Activated CD4-positive, alpha-beta T cell treated with anti-CD3 and anti-CD28 coated beads, Interleukin-2, amount 10 ng/mL, durations not matched to agents 24 days and 14 days (primary cell): ENCODE measurements around the gene LRCH2. TPM values are rescaled to one million over a fixed set of nuclear protein-coding genes. Genes with fewer than 3 reads are reported as not detected.

Experiments
- DNase-seq: peaks from one replicate; pipeline ENCODE4 v3.0.0; 2022
- H3K27ac Mint-ChIP-seq: one replicate; pipeline ENCODE4 v1.8.0; 2022; ENCODE audit warnings: mild to moderate bottlenecking, mixed read lengths
- H3K27me3 Mint-ChIP-seq: one replicate; pipeline ENCODE4 v1.8.0; 2022; ENCODE audit warnings: mixed read lengths
- H3K36me3 Mint-ChIP-seq: one replicate; pipeline ENCODE4 v1.8.0; 2022; ENCODE audit warnings: low read depth, mild to moderate bottlenecking, mixed read lengths
- H3K4me1 Mint-ChIP-seq: one replicate; pipeline ENCODE4 v1.8.0; 2021; ENCODE audit warnings: mixed read lengths
- H3K4me3 Mint-ChIP-seq: one replicate; pipeline ENCODE4 v1.8.0; 2022; ENCODE audit warnings: mild to moderate bottlenecking, moderate library complexity, mixed read lengths
- H3K9me3 Mint-ChIP-seq: one replicate; pipeline ENCODE4 v1.8.0; 2021; ENCODE audit warnings: mixed read lengths
- intact Hi-C: fragments of 100-400 bp; cut with micrococcal nuclease; formaldehyde crosslinking; loops from one replicate; pipeline ENCODE4 v1.15.1; 2023
- total RNA-seq: library from RNA; stranded (reverse); gene quantifications from 2 replicates; pipeline ENCODE4 v1.2.3, GENCODE V29; 2022

LRCH2 gene
- total RNA-seq: not detected in 2 replicates

DNA sequence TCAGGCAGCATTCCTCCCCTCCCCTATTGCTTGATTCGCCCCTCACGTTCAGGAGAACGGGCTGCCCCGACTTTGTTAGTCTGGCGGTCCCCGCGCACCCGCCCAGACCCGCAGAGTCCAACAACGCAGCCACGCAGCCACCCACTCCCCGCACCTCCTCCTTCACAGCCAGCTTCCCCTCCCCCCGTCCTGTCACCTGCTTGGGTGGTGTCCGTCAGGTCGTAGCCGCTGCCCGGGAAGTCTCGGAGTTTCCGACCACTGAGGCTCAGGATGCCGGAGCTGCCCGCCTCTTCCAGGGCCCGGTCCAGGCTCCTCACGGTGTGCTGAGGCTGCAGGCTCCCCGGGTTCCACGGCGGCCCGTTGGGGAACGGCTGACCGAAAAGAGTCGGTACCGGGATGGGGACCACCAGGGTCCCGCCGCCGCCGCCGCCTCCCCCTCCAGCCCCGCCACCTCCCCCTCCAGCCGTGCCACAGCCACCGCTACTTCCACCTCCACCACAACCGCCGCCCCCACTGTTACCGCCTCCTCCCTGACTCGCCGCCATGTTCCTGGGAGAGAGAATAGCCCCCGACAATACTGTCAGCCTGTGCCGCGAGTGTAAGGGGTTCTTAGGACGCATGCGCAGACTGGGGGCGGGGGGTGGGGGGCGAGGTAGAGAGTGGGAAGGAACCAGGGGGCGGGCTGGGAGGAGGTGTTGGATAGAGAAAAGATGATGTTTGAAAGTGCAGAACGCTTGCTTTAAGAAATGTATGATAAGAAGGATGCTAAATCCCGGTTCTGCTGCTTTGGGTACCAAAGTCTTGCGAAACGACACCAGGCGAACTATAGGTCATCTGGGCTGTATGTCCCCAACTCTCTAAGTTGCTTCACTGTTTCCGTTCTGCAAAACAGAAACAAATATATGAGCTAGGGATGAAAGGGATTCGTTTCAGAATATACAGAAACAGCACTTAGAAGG lies at the start of gene LRCH2:
LRCH2 (minus strand) TSS at position 600 of the 959 bp plus-strand sequence; CDS start at position 545, 55 bp downstream.
- DNase-seq: no peak
- Mint-ChIP-seq H3K4me1 (no peaks in the 10 kb centered on the region), H3K27ac (no peak within 1 kb of the TSS), H3K36me3 (no peaks in the 10 kb centered on the region), H3K9me3 (no peaks in the 10 kb centered on the region), H3K27me3 (peaks cover 24% of the 10 kb centered on the region), H3K4me3 (no peak within 1 kb of the TSS)
- intact Hi-C loops: no loop called here

DNA sequence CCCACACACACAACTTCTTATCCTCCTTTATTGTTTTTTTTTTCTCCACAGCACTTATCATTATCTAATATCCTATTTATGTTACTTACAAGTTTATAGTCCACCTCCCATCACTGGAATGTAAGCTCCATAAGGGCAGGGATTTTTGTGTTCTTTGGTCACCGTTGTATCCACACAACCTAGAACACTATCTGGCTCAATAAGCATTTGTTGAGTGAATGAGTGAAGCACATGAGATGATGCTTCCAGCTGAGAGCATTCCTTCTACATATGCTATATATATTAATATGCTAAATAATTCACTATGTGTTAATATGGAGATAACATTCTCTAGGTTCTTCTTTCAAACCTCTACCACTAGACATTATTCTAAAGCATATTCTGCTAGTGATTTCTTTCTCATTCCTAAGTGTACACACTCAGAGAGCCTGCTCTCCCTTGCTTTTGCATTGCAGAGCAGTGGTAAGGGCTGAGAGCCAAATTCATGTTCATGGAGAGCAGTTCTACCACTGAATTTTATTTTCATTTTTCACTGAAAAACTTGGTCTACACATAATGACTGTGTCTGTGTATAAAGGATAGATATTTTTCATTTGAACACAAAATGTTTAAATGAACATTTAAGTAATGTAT lies 35.3 kb upstream of the LRCH2 start:
- H3K36me3 Mint-ChIP-seq: no peaks in the 10 kb centered on the region
- H3K4me1 Mint-ChIP-seq: no peaks in the 10 kb centered on the region
- H3K4me3 Mint-ChIP-seq: no peak overlapping the region
- intact Hi-C loops: no loop called here
- DNase-seq: no peak
- H3K27ac Mint-ChIP-seq: no peak overlapping the region
- no peaks in the 10 kb centered on the region for H3K9me3 Mint-ChIP-seq
- no peaks in the 10 kb centered on the region for H3K27me3 Mint-ChIP-seq

GRCh38 chrX:115268421-115268820 lies 34.5 kb upstream of the LRCH2 start:
- intact Hi-C loops: no loop called here
- Mint-ChIP-seq H3K4me1 (no peaks in the 10 kb centered on the region), H3K36me3 (no peaks in the 10 kb centered on the region), H3K4me3 (no peak overlapping the region), H3K27me3 (no peaks in the 10 kb centered on the region), H3K9me3 (no peaks in the 10 kb centered on the region), H3K27ac (no peak overlapping the region)
- DNase-seq: no peak

DNA sequence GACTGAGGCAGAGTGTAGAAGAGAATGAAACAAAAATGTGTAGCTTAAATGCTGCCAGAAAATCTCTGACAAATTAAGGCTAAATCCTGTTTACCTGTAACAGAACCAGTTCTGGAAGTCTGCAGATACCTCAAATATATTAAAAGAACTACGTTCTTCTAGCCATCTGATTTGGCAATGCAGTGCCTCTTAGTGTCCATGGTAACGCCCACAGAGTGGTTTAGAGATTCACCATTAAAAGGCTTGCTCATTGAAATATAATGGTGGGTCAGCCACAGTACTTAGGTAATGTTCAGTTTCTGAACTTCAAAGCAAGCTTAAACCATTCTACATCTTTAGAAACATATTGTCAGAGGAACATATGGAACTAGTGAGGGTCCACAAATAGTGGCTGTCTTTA lies 32.4 kb upstream of the LRCH2 start:
- DNase-seq: no peak
- Mint-ChIP-seq H3K27me3 (no peaks in the 10 kb centered on the region), H3K27ac (no peak overlapping the region), H3K4me3 (no peak overlapping the region), H3K4me1 (no peaks in the 10 kb centered on the region), H3K9me3 (no peaks in the 10 kb centered on the region), H3K36me3 (no peaks in the 10 kb centered on the region)
- intact Hi-C loops: no loop called here

GRCh38 chrX:115264009-115264408 lies 30.1 kb upstream of the LRCH2 start:
- Mint-ChIP-seq H3K27me3 (no peaks in the 10 kb centered on the region), H3K36me3 (no peaks in the 10 kb centered on the region), H3K27ac (no peak overlapping the region), H3K4me3 (no peak overlapping the region), H3K4me1 (no peaks in the 10 kb centered on the region), H3K9me3 (no peaks in the 10 kb centered on the region)
- intact Hi-C loops: no loop called here
- no peak for DNase-seq

GRCh38 chrX:115261148-115261547 lies 27.3 kb upstream of the LRCH2 start:
- intact Hi-C loops: no loop called here
- Mint-ChIP-seq H3K9me3 (no peaks in the 10 kb centered on the region), H3K27me3 (no peaks in the 10 kb centered on the region), H3K27ac (no peak overlapping the region), H3K36me3 (no peaks in the 10 kb centered on the region), H3K4me3 (no peak overlapping the region), H3K4me1 (no peaks in the 10 kb centered on the region)
- DNase-seq: no peak

GRCh38 chrX:115260330-115260729 lies 26.4 kb upstream of the LRCH2 start:
- Mint-ChIP-seq H3K9me3 (no peaks in the 10 kb centered on the region), H3K36me3 (no peaks in the 10 kb centered on the region), H3K27me3 (no peaks in the 10 kb centered on the region), H3K4me3 (no peak overlapping the region), H3K4me1 (no peaks in the 10 kb centered on the region), H3K27ac (no peak overlapping the region)
- DNase-seq: no peak
- intact Hi-C loops: no loop called here

GRCh38 chrX:115259238-115259875 lies 25.5 kb upstream of the LRCH2 start:
- Mint-ChIP-seq H3K4me1 (no peaks in the 10 kb centered on the region), H3K27ac (no peak overlapping the region), H3K4me3 (no peak overlapping the region), H3K9me3 (no peaks in the 10 kb centered on the region), H3K27me3 (no peaks in the 10 kb centered on the region), H3K36me3 (no peaks in the 10 kb centered on the region)
- intact Hi-C loops: no loop called here
- DNase-seq: no peak

DNA sequence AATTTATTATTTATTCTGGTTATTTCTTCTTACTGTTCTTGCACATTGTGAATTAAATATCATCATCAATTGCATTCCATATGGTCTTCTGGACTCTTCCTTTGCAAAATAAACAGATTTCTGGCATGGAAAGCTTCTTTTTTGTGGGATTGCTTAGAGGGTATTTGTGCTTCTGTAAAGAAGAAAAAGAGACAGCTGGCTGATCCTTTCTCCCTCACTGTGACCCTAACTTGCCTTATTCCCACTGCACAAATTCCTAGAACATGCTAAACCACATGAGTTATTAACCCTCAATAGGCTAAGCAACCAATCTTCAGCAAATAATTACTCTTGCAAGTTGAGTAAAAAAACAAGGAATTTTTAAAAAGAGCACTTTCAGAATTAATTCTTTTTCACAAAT lies 23.8 kb upstream of the LRCH2 start:
- DNase-seq: no peak
- Mint-ChIP-seq H3K27ac (no peak overlapping the region), H3K36me3 (no peaks in the 10 kb centered on the region), H3K9me3 (no peaks in the 10 kb centered on the region), H3K27me3 (no peaks in the 10 kb centered on the region), H3K4me3 (no peak overlapping the region), H3K4me1 (no peaks in the 10 kb centered on the region)
- intact Hi-C loops: no loop called here

GRCh38 chrX:115255003-115255402 lies 21.1 kb upstream of the LRCH2 start:
- Mint-ChIP-seq H3K4me1 (no peaks in the 10 kb centered on the region), H3K9me3 (no peaks in the 10 kb centered on the region), H3K36me3 (no peaks in the 10 kb centered on the region), H3K27me3 (no peaks in the 10 kb centered on the region), H3K4me3 (no peak overlapping the region), H3K27ac (no peak overlapping the region)
- DNase-seq: no peak
- intact Hi-C loops: no loop called here

GRCh38 chrX:115251458-115252233 lies 17.8 kb upstream of the LRCH2 start:
- no peak overlapping the region for H3K27ac Mint-ChIP-seq
- H3K9me3 Mint-ChIP-seq: no peaks in the 10 kb centered on the region
- no peak overlapping the region for H3K4me3 Mint-ChIP-seq
- H3K27me3 Mint-ChIP-seq: no peaks in the 10 kb centered on the region
- intact Hi-C loops: no loop called here
- H3K4me1 Mint-ChIP-seq: no peaks in the 10 kb centered on the region
- H3K36me3 Mint-ChIP-seq: no peaks in the 10 kb centered on the region
- no peak for DNase-seq

GRCh38 chrX:115237056-115237455 lies 3.2 kb upstream of the LRCH2 start:
- no peak overlapping the region for H3K4me3 Mint-ChIP-seq
- H3K27me3 Mint-ChIP-seq: peaks cover 19% of the 10 kb centered on the region
- no peaks in the 10 kb centered on the region for H3K36me3 Mint-ChIP-seq
- H3K9me3 Mint-ChIP-seq: no peaks in the 10 kb centered on the region
- intact Hi-C loops: no loop called here
- H3K4me1 Mint-ChIP-seq: no peaks in the 10 kb centered on the region
- H3K27ac Mint-ChIP-seq: no peak overlapping the region
- DNase-seq: no peak

GRCh38 chrX:115236560-115236959 lies 2.7 kb upstream of the LRCH2 start:
- intact Hi-C loops: no loop called here
- Mint-ChIP-seq H3K36me3 (no peaks in the 10 kb centered on the region), H3K27me3 (peaks cover 24% of the 10 kb centered on the region), H3K9me3 (no peaks in the 10 kb centered on the region), H3K4me1 (no peaks in the 10 kb centered on the region), H3K4me3 (no peak overlapping the region), H3K27ac (no peak overlapping the region)
- no peak for DNase-seq
